ENCODE data around the gene TMEM203. TPM values are rescaled to one million over a fixed set of nuclear protein-coding genes. Genes with fewer than 3 reads are reported as not detected.

Gene TMEM203
- total RNA-seq, 1 donor from 2014 or later, result 41.2 TPM

DNA sequence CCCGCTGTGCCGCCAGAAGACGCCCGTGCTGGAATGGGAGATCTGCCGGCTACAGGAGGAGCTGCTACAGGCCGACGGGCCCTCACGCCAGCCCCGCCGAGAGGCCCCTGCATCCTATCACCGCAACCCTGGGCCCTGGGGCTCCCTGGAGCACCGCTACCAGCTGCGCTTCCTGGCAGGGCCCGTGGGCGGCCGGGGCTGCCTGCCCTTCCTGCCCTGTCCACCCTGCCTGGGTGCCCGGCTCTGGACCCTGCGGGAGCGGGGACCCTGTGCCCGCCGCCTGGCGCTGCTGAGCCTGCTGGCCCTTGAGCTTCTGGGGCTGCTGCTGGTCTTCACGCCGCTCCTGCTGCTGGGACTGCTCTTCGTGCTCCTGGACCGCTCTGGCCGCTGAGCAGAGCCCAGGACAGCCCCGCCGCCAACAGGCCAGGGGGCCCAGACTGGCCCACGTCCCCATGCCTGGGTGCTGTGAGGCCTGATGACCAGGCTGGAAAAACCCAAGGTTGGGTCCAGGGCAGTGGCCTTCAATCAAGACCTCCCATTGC lies 12.8 kb upstream of the TMEM203 start:
- H3K36me3 Mint-ChIP-seq (ENCODE audit: unreplicated experiment), result no peaks in the 10 kb centered on the region
- H3K9me3 Mint-ChIP-seq (ENCODE audit: unreplicated experiment), result no peaks in the 10 kb centered on the region
- no peak overlapping the region for H3K4me3 Mint-ChIP-seq (ENCODE audit: unreplicated experiment)
- H3K27me3 Mint-ChIP-seq (ENCODE audit: unreplicated experiment), result no peaks in the 10 kb centered on the region
- no peak overlapping the region for H3K27ac Mint-ChIP-seq (ENCODE audit: unreplicated experiment)
- TF ChIP-seq CTCF (IDR thresholded peaks at IDR 0.05), result no peak
- no peak for DNase-seq (ENCODE audit: extremely low spot score, unreplicated experiment)
- H3K4me1 Mint-ChIP-seq (ENCODE audit: unreplicated experiment), result peaks cover 10% of the 10 kb centered on the region

GRCh38 chr9:137217276-137218211 lies 12.1 kb upstream of the TMEM203 start:
- Mint-ChIP-seq H3K27me3 (ENCODE audit: unreplicated experiment) (no peaks in the 10 kb centered on the region), H3K27ac (ENCODE audit: unreplicated experiment) (peak overlapping the region; percentile 27), H3K9me3 (ENCODE audit: unreplicated experiment) (no peaks in the 10 kb centered on the region), H3K4me3 (ENCODE audit: unreplicated experiment) (no peak overlapping the region), H3K36me3 (ENCODE audit: unreplicated experiment) (peaks cover 3% of the 10 kb centered on the region), H3K4me1 (ENCODE audit: unreplicated experiment) (peaks cover 5% of the 10 kb centered on the region)
- no peak for DNase-seq (ENCODE audit: extremely low spot score, unreplicated experiment)
- TF ChIP-seq CTCF (IDR thresholded peaks at IDR 0.05), result no peak

- Mint-ChIP-seq H3K36me3 (ENCODE audit: unreplicated experiment) (peaks cover 3% of the 10 kb centered on the region), H3K4me1 (ENCODE audit: unreplicated experiment) (peaks cover 5% of the 10 kb centered on the region), H3K9me3 (ENCODE audit: unreplicated experiment) (no peaks in the 10 kb centered on the region), H3K4me3 (ENCODE audit: unreplicated experiment) (no peak overlapping the region), H3K27ac (ENCODE audit: unreplicated experiment) (no peak overlapping the region), H3K27me3 (ENCODE audit: unreplicated experiment) (no peaks in the 10 kb centered on the region)
- no peak for DNase-seq (ENCODE audit: extremely low spot score, unreplicated experiment)
- TF ChIP-seq CTCF (IDR thresholded peaks at IDR 0.05), result no peak
Measured at GRCh38 chr9:137216188-137216965, 10.9 kb upstream of the TMEM203 start.

DNA sequence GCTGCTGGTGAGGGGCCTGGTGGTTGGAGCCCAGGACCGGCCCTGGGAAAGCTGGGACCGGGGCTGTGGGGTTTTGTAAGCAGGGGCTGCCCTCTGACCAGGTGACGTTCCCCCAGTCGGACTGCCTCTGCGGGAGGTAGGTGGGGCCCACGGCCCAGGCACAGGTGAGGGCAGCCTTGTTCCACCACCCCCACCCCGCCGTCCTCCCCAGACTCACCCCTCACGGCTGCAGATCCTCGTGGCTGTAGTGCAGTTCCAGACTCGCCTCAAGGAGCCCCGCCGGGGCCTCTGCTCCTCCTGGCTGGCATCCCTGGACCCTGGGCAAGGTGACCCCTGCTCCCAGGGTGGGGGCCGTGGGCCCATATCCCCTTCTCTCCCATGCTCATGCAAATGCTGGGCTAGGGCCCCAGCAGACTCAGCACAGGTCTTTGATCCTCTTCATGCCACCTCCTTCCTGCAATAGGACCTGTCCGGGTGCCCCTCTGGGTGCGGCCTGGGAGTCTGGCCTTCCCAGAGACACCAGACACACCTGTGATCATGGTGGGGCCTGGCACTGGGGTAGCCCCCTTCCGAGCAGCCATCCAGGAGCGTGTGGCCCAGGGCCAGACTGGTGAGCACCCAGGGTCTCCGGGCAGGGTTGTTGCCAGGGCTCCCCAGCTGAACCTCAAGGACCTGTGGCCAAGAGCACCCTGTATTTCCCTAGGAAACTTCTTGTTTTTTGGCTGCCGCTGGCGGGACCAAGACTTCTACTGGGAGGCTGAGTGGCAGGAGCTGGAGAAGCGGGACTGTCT lies 9.9 kb upstream of the TMEM203 start:
- no peak overlapping the region for H3K4me3 Mint-ChIP-seq (ENCODE audit: unreplicated experiment)
- no peak for DNase-seq (ENCODE audit: extremely low spot score, unreplicated experiment)
- H3K9me3 Mint-ChIP-seq (ENCODE audit: unreplicated experiment), result no peaks in the 10 kb centered on the region
- no peak overlapping the region for H3K27ac Mint-ChIP-seq (ENCODE audit: unreplicated experiment)
- H3K36me3 Mint-ChIP-seq (ENCODE audit: unreplicated experiment), result peaks cover 3% of the 10 kb centered on the region
- H3K4me1 Mint-ChIP-seq (ENCODE audit: unreplicated experiment), result peaks cover 5% of the 10 kb centered on the region
- H3K27me3 Mint-ChIP-seq (ENCODE audit: unreplicated experiment), result no peaks in the 10 kb centered on the region
- no peak for TF ChIP-seq CTCF (IDR thresholded peaks at IDR 0.05)

All from osteocyte (in vitro differentiated cells).